ENCODE measurements around the gene BCL2.

BCL2 gene

DNA sequence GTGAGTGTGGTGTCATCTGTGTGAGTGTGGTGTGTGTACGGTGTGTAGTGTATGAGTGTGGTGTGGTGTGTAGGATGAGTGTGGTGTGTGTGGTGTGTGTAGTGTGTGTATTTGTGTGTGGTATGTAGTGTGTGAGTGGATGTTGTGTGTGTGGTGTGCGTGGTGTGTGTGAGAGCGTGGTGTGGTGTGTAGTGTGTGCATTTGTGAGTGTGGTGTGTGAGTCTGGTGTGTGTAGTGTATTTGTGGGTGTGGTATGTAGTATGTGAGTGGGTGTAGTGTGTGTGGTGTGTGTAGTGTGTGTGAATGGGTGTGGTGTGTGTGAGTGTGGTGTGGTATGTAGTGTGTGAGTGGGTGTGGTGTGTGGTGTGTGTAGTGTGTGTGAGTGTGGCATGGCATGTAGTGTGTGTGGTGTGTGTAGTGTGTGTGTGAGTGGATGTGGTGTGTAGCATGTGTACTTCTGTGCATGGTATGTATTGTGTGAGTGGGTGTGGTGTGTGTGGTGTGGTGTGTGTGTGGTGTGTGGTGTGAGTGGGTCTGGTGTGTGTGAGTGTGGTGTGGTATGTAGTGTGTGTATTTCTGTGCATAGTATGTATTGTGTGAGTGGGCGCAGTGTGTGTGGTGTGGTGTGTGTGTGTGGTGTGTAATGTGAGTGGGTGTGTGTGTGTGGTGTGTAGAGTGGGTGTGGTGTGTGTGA lies 227.8 kb downstream of the BCL2 start:
- Histone ChIP-seq H3K9ac (ENCODE audit: low read length) (no peak overlapping the region), H3K36me3 (ENCODE audit: control insufficient read depth, insufficient read depth, low read length) (no peaks in the 10 kb centered on the region), H3K4me1 (ENCODE audit: control insufficient read depth, insufficient read depth, low read length) (peaks cover 23% of the 10 kb centered on the region), H3K27me3 (ENCODE audit: control insufficient read depth, insufficient read depth, low read length) (peaks cover 2% of the 10 kb centered on the region), H3K4me3 (ENCODE audit: low read length) (no peak overlapping the region), H3K27ac (ENCODE audit: low read depth, low read length) (no peak overlapping the region)

DNA sequence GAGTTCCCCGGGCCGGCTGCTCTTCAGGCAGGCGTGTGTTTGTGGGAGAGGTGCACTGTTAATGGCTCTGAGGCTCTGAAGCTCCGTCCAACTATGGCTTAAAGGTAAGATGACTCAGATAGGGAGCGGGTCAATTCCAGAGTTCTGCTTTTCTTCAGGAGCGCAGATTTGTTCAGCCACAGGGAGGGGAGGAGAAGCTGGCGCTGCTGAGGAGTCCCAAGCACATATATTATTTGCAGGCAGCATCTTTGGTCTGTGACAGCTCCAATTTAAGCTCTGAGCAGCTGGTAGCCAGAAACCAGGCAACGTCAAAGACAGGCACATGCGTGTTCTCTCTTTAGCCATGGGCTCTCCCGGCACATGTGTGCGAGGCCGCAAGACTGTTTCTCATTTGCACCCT lies 229.2 kb downstream of the BCL2 start:
- H3K36me3 ChIP-seq (ENCODE audit: control insufficient read depth, insufficient read depth, low read length) = no peaks in the 10 kb centered on the region
- no peak overlapping the region for H3K4me3 ChIP-seq (ENCODE audit: low read length)
- peaks cover 10% of the 10 kb centered on the region for H3K4me1 ChIP-seq (ENCODE audit: control insufficient read depth, insufficient read depth, low read length)
- peaks cover 2% of the 10 kb centered on the region for H3K27me3 ChIP-seq (ENCODE audit: control insufficient read depth, insufficient read depth, low read length)
- H3K27ac ChIP-seq (ENCODE audit: low read depth, low read length) = peak overlapping the region; percentile 42
- no peak overlapping the region for H3K9ac ChIP-seq (ENCODE audit: low read length)

DNA sequence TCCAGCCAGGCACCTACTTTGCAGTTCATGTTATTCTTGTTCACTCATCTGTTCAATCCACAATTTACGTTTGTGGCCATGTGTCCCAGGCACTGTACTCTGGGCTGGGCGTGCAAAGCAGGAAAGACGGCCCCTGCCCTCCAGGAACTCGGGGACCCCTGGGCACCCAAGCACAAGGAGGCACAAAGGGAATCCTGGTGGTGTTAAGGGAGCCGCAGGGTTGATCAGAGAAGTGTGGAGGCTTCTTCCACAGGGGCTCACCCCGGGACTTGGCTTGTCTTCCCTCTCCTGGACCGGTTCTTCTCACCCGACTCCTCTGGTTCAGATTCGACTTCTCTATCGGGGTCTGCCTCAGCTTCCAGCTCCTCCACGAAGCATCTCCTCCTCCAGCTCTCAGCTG lies 230.5 kb downstream of the BCL2 start:
- no peak overlapping the region for H3K27ac ChIP-seq (ENCODE audit: low read depth, low read length)
- no peak overlapping the region for H3K4me3 ChIP-seq (ENCODE audit: low read length)
- peaks cover 2% of the 10 kb centered on the region for H3K27me3 ChIP-seq (ENCODE audit: control insufficient read depth, insufficient read depth, low read length)
- H3K4me1 ChIP-seq (ENCODE audit: control insufficient read depth, insufficient read depth, low read length) = peaks cover 7% of the 10 kb centered on the region
- no peaks in the 10 kb centered on the region for H3K36me3 ChIP-seq (ENCODE audit: control insufficient read depth, insufficient read depth, low read length)
- H3K9ac ChIP-seq (ENCODE audit: low read length) = no peak overlapping the region

DNA sequence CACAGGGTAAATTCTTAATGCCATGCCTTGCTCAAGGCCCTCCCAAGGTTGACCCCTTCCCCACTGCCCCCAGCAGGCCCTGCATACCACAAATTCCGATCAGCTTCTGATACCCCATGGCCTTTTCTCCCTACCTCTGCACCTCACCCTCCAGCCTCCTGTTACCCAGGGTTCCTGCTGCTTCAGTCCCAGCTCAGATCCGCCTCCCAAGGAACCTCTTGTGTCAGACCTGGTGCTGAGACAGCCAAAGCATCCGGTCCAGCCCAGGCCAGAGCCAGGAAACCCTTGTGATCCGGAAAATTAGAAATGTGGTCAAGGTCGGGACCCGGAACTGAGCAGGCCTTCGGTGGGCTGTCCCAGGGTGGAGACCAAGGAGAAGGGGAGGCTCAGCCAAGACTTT lies 231.3 kb downstream of the BCL2 start:
- Histone ChIP-seq H3K36me3 (ENCODE audit: control insufficient read depth, insufficient read depth, low read length) (no peaks in the 10 kb centered on the region), H3K4me1 (ENCODE audit: control insufficient read depth, insufficient read depth, low read length) (peaks cover 7% of the 10 kb centered on the region), H3K4me3 (ENCODE audit: low read length) (no peak overlapping the region), H3K27me3 (ENCODE audit: control insufficient read depth, insufficient read depth, low read length) (peaks cover 2% of the 10 kb centered on the region), H3K9ac (ENCODE audit: low read length) (no peak overlapping the region), H3K27ac (ENCODE audit: low read depth, low read length) (no peak overlapping the region)

DNA sequence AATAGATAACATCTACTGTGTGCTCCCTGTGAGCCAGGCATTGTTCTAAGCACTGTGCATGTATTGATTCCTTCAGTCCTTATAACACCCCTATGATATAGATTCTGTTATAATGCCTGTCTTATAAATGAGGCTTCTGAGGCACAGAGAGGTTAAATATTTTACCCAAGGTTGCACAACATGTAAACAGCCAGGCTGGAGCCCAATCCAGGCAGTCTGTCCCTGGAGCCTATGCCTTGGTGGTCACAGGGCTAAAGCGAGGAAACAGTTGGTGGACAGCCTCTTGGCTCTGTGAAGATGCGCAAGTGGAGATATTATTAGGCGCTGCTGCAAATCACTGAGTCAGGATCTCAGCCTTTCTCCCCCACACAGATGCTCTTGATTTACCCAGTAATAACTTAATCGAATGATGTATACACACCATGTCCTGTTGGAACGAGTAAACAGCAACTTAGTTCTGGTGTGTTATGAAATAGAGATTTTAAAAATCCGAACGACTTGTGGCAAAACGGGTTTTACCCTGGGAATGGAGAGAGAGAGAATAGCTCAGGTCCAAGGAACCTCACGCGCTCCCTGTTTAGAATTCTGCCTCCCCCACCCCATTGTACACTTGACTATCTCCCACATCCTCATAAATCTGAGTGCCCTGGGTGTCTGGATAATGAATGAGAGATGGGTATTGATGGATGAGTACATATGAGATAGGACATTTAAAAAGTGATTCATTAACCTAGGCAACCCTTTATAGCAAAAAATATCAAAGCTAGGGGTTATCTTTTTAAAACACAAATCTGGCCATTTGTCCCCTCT lies 231.9 kb downstream of the BCL2 start:
- H3K27me3 ChIP-seq (ENCODE audit: control insufficient read depth, insufficient read depth, low read length) = peaks cover 2% of the 10 kb centered on the region
- H3K27ac ChIP-seq (ENCODE audit: low read depth, low read length) = no peak overlapping the region
- H3K9ac ChIP-seq (ENCODE audit: low read length) = no peak overlapping the region
- H3K4me3 ChIP-seq (ENCODE audit: low read length) = no peak overlapping the region
- H3K4me1 ChIP-seq (ENCODE audit: control insufficient read depth, insufficient read depth, low read length) = peaks cover 7% of the 10 kb centered on the region
- no peaks in the 10 kb centered on the region for H3K36me3 ChIP-seq (ENCODE audit: control insufficient read depth, insufficient read depth, low read length)

DNA sequence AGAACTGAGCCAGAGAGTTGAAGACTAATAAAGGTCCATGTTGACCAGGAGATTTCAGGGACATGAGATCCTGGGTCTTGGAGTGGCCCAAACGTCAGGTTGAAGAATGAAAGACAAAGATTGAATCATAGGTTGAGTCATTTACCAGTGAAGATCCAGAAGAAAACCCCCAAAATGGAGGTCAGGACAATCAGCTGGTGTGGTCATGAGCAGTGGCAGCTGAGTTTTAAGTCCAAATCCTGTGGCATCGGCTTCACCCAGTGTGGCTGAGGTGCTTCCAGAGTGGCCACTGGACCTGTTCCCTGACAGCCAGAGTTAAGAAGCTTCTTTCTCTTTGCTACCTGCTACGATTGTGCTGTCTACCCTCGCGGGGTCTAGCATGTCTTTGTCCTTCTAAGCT lies 234.0 kb downstream of the BCL2 start:
- Histone ChIP-seq H3K4me1 (ENCODE audit: control insufficient read depth, insufficient read depth, low read length) (peaks cover 2% of the 10 kb centered on the region), H3K36me3 (ENCODE audit: control insufficient read depth, insufficient read depth, low read length) (no peaks in the 10 kb centered on the region), H3K27me3 (ENCODE audit: control insufficient read depth, insufficient read depth, low read length) (no peaks in the 10 kb centered on the region), H3K4me3 (ENCODE audit: low read length) (no peak overlapping the region), H3K27ac (ENCODE audit: low read depth, low read length) (no peak overlapping the region), H3K9ac (ENCODE audit: low read length) (no peak overlapping the region)

DNA sequence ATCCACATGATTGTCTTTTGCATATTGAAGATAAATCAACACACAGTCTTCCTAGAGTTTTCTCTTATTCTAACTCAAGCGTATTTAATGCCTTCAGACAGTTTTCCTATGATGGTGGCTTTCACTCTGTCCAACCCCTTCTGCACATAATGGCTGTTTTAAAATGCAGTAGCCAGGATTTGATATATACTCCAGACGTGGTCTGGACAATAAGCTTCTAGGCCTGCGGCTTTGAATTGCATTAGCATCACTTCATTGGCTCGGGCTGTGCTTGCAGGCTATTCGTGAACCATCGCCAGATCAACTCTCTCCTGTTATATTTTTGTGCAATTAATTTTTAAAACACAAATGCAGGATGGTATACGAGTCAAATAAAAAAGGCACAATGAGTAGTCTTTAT lies 235.3 kb downstream of the BCL2 start:
- Histone ChIP-seq H3K27me3 (ENCODE audit: control insufficient read depth, insufficient read depth, low read length) (no peaks in the 10 kb centered on the region), H3K4me3 (ENCODE audit: low read length) (no peak overlapping the region), H3K36me3 (ENCODE audit: control insufficient read depth, insufficient read depth, low read length) (no peaks in the 10 kb centered on the region), H3K9ac (ENCODE audit: low read length) (no peak overlapping the region), H3K27ac (ENCODE audit: low read depth, low read length) (no peak overlapping the region), H3K4me1 (ENCODE audit: control insufficient read depth, insufficient read depth, low read length) (no peaks in the 10 kb centered on the region)

DNA sequence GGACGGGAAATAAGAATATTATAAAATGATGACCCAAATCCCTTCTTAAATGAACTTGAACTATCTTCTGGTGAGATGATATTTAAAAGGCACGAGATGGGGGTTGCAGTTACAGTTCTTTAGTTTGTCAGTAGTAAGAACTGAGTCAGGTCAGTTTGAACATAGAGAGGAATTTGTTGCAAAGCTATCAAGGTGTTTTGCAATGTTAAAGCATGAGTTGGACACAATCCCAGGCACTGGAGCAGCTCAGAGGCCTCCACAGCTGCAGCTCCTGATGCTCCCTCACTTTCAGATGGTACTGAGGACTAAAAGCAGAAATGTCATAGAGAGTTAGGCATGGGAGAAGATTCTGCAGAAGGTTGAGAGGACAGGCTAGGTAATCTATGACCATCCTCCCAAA lies 236.0 kb downstream of the BCL2 start:
- Histone ChIP-seq H3K27me3 (ENCODE audit: control insufficient read depth, insufficient read depth, low read length) (no peaks in the 10 kb centered on the region), H3K4me3 (ENCODE audit: low read length) (no peak overlapping the region), H3K27ac (ENCODE audit: low read depth, low read length) (no peak overlapping the region), H3K4me1 (ENCODE audit: control insufficient read depth, insufficient read depth, low read length) (no peaks in the 10 kb centered on the region), H3K9ac (ENCODE audit: low read length) (no peak overlapping the region), H3K36me3 (ENCODE audit: control insufficient read depth, insufficient read depth, low read length) (no peaks in the 10 kb centered on the region)

DNA sequence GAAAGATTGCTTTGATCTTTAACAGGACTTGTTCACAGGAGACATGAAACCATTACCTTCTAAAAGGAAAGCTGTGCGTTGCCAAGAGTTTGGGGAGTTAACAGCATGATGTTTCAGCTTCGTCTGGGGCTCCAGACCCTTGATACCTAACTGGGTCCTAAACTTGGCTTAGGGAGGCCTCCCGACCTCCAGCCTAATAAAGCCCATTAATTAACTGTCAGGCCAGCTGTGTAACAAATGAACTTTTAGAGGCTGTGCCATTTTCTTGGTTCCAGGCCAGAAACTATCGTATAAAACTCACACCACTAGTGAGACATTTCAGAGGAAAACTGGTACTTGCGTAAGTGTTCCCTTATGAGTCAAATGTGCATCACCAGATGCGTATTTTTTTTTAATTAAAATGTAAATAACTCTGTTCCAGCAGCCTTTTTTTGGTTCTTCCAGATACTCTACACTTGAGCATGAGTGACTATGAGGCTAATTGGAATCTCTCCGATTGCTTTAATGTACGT lies 236.5 kb downstream of the BCL2 start:
- Histone ChIP-seq H3K4me1 (ENCODE audit: control insufficient read depth, insufficient read depth, low read length) (no peaks in the 10 kb centered on the region), H3K27me3 (ENCODE audit: control insufficient read depth, insufficient read depth, low read length) (no peaks in the 10 kb centered on the region), H3K36me3 (ENCODE audit: control insufficient read depth, insufficient read depth, low read length) (no peaks in the 10 kb centered on the region), H3K27ac (ENCODE audit: low read depth, low read length) (no peak overlapping the region), H3K4me3 (ENCODE audit: low read length) (no peak overlapping the region), H3K9ac (ENCODE audit: low read length) (no peak overlapping the region)

DNA sequence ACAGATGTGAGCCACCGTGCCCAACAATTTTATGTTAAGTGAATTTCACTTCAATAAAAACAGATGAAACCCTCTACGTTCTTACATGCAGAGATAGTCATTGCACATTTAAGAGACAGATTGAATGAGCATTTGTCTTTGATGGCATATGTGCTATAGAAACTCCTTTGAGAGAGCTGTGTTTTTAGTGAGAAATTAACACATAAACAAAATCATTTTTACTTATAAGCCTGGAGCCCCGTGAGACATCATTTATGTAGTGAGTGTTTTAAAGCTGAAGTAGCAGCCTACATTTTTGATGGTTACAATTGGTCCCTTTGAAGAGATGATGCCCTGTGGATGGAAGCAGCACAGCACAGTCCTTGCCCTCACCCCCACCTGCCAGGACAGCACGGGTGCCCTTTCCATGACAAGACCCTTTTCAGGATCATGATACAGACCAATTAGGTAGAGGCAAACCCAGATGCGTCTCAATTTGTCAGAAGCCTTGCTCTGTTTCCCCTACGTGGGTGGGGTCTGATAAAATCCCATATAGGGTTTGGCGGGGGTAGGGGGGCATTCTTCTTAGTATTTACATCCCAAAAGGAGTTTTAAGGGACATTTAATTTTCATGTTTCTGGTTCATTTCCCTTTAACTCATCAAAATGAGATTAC lies 237.1 kb downstream of the BCL2 start:
- H3K36me3 ChIP-seq (ENCODE audit: control insufficient read depth, insufficient read depth, low read length) = no peaks in the 10 kb centered on the region

DNA sequence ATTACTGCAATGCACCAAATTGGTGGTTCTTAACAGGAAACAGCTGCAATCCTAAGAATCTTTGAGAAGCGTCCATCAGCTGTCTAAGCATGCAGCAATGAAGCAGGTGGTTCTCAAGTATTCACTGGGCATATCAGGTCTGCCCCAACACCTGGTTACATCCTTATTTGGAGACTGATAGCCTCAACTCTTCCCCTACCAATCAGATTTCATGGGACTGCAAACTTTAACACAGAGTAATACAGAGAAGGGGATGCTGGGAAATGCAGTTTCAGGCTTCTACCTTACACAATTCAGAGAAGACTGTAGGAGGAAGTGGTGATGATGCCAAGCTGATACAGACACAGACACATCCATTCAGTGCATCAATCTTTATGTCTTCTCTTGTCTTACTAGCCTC lies 240.5 kb downstream of the BCL2 start:
- Histone ChIP-seq H3K4me1 (ENCODE audit: control insufficient read depth, insufficient read depth, low read length) (no peaks in the 10 kb centered on the region), H3K36me3 (ENCODE audit: control insufficient read depth, insufficient read depth, low read length) (no peaks in the 10 kb centered on the region), H3K27ac (ENCODE audit: low read depth, low read length) (no peak overlapping the region), H3K4me3 (ENCODE audit: low read length) (no peak overlapping the region), H3K9ac (ENCODE audit: low read length) (no peak overlapping the region), H3K27me3 (ENCODE audit: control insufficient read depth, insufficient read depth, low read length) (no peaks in the 10 kb centered on the region)

More for the DNA sequence above, 237.1 kb downstream of the BCL2 start:
- Histone ChIP-seq H3K4me1 (ENCODE audit: control insufficient read depth, insufficient read depth, low read length) (no peaks in the 10 kb centered on the region), H3K27ac (ENCODE audit: low read depth, low read length) (no peak overlapping the region), H3K9ac (ENCODE audit: low read length) (no peak overlapping the region), H3K27me3 (ENCODE audit: control insufficient read depth, insufficient read depth, low read length) (no peaks in the 10 kb centered on the region), H3K4me3 (ENCODE audit: low read length) (no peak overlapping the region)

DNA sequence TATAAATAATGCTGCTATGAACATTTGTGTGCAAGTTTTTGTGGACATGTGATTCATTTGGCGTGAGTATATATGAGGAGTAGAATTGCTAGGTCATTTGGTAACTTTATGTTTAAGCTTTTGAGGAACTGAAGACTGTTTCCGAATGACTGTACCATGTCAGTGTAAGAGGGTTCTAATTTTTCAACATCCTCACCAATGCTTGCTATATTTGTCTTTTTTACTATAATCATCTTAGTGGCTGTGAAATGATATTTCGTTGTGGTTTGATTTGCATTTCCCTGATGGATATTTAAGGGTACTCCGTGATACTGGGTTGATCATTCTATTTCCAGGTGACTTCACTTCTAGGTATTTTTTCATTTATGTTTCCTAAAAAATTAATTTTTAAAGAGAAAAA lies 241.1 kb downstream of the BCL2 start:
- Histone ChIP-seq H3K9ac (ENCODE audit: low read length) (no peak overlapping the region), H3K27me3 (ENCODE audit: control insufficient read depth, insufficient read depth, low read length) (no peaks in the 10 kb centered on the region), H3K4me3 (ENCODE audit: low read length) (no peak overlapping the region), H3K4me1 (ENCODE audit: control insufficient read depth, insufficient read depth, low read length) (no peaks in the 10 kb centered on the region), H3K36me3 (ENCODE audit: control insufficient read depth, insufficient read depth, low read length) (no peaks in the 10 kb centered on the region), H3K27ac (ENCODE audit: low read depth, low read length) (no peak overlapping the region)

All from rectal smooth muscle tissue (tissue), 1 donor.